ENCODE results near the gene RNF180.

Gene RNF180

GRCh38 chr5:64165500-64166200 is at the start of gene RNF180:
Gene RNF180, plus strand, starts transcription at chr5:64165843. Its CDS starts 34,965 bp downstream, at chr5:64200808.
- DNase-seq (ENCODE audit: low spot score), result peak; percentile 7

- no peak for DNase-seq (ENCODE audit: low spot score)
Observed at GRCh38 chr5:64125521-64125920, 40.1 kb upstream of the RNF180 start.

DNA sequence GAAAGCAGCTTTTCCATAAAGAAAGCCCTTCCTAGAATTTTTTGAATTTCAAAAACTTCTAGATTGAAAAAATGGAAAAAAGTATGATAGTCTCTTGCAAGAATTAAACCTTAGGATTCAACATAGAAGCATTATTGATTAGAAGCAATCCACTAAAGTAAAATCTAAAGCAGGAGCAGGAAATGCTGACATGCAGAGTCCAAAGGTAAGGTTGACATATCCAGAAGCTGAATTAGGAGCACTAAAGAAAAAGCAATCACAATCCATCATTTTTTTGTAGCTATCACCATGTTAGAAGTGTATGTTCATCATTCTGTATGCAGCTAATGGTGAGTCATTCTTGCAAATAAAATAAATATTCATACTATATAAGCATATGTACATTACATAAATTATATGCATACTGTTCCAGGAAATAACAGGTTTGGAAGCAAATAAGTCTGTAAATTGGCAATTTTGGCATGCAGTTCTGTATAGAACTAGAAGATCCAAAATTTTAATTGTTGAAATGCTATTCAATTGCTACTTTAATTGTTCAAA is 39.4 kb upstream of the RNF180 start:
- DNase-seq (ENCODE audit: low spot score), result no peak

- DNase-seq (ENCODE audit: low spot score), result no peak
Observed at GRCh38 chr5:64140018-64140417, 25.6 kb upstream of the RNF180 start.

- no peak for DNase-seq (ENCODE audit: low spot score)
Observed at GRCh38 chr5:64144425-64145215, 21.0 kb upstream of the RNF180 start.

DNA sequence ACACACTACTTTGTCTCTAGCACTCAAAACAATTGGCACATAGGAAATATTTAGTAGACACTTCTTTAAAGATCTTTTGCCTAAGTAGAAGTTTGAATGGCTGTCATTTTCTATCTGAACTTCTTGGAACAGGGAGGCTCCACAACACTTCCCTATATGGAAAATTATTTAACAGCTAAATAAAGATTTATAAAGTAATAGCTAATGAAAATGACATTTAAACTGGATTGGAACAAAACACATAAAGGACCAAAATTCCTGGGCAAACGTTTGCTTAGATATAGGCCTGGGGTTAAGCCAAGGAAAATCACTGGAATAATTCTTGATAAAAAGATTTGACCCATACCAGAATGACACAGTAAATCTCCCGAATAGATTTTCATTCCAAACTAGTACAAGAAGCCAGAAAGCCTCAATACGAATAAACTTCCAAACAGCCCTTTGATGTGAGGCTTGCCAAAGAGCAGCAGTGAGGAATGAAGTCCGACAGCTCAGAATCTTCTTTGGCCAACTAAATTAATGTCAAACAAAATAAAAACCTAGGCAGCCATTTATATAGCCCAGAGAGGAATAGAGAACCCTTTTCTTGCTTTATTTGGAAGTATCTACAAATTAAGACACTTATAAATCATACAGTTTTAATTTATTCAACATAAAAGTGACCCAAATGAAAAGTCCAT is 20.3 kb upstream of the RNF180 start:
- DNase-seq (ENCODE audit: low spot score), result no peak

DNA sequence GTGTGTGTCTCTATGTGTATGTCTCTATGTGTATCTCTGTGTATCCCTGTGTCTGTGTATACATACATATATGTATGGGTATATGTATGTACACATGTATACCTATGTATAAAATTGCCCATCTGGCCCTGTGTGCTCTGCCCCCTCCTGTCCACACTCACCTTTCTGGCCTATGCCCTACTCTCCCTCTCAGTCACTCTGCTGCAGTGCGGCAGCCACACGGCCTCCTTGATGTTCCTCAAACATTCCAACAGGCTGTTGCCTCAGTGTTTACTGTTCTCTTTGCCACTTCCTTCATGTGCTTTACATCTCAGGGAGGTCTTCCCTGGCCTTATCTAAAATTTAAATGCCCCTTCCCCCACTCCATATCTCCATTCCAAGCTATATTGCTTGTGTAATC is 18.3 kb upstream of the RNF180 start:
- DNase-seq (ENCODE audit: low spot score), result no peak

DNA sequence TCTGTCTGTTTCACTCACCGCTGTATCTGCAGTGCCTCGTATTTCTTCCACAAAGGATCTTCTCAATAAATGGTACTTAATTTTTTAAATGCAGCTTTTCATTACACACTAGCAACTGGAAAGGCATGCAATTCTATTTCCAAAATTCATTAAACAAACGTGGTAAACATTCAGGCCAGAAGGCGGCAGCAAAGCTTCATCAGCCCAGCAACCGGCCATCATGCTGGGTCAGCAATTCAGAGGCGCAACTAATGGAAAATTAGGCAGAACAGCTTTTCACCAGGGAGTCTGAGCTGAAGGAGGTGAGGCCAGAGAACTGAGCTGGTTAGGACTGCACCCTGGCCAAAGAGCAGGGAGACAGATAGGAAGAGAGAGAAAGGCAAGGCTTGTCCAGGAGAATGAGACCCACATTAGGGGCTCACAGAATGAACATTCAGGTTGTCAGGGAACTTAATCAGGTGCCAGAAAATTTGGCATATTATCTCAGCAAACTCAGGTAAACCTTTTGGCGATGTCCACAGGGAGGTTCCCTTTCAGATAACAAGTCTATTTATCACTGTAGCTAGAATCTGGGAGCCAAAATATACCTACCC is 17.7 kb upstream of the RNF180 start:
- peak; percentile 43 for DNase-seq (ENCODE audit: low spot score)

- DNase-seq (ENCODE audit: low spot score), result no peak
Observed at GRCh38 chr5:64149268-64149667, 16.4 kb upstream of the RNF180 start.

GRCh38 chr5:64149857-64150521 is 15.7 kb upstream of the RNF180 start:
- no peak for DNase-seq (ENCODE audit: low spot score)

GRCh38 chr5:64156261-64156660 is 9.4 kb upstream of the RNF180 start:
- DNase-seq (ENCODE audit: low spot score), result no peak

DNA sequence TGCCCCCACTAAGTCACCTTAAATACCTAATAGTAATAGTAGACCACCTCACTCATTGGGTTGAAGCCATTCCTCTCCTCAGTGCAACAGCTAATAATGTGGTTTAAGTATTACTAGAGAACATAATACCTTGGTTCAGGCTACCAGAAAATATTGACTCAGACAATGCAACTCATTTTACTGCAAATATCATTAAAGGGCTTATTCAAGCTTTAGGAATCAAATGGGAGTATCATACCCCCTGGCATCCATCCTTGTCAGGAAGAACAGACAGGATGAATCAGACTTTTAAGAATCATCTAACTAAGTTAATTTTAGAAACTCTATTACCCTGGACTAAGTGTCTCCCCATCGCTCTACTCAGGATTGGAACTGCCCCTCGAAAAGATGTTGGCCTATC is 6.8 kb upstream of the RNF180 start:
- DNase-seq (ENCODE audit: low spot score), result no peak

DNA sequence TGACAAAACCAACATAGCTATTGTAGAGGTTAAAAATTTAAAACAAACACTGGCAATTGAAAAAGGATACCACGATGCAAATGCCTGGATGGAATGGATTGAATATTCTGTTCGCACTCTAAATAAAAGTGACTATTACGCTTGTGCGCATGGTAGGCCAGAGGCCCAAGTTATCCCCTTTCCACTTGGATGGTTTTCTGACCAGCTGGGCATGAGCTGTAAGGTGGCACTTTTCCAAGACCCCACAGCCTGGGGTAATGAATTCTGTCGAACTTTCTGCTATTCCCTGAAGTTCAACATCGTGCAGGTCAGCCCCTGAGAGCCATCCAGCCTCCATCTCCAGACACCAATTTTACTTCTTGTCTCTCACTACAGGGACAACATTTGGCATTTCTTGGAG is 5.4 kb upstream of the RNF180 start:
- DNase-seq (ENCODE audit: low spot score), result no peak

GRCh38 chr5:64161420-64161819 is 4.2 kb upstream of the RNF180 start:
- no peak for DNase-seq (ENCODE audit: low spot score)

GRCh38 chr5:64163135-64163534 is 2.5 kb upstream of the RNF180 start:
- DNase-seq (ENCODE audit: low spot score), result no peak

- no peak for DNase-seq (ENCODE audit: low spot score)
Observed at GRCh38 chr5:64163746-64164145, 1.9 kb upstream of the RNF180 start.

GRCh38 chr5:64164166-64164565 is 1.5 kb upstream of the RNF180 start:
- DNase-seq (ENCODE audit: low spot score), result no peak

GRCh38 chr5:64165160-64165499 is 513 bp upstream of the RNF180 start:
- DNase-seq (ENCODE audit: low spot score), result no peak

DNA sequence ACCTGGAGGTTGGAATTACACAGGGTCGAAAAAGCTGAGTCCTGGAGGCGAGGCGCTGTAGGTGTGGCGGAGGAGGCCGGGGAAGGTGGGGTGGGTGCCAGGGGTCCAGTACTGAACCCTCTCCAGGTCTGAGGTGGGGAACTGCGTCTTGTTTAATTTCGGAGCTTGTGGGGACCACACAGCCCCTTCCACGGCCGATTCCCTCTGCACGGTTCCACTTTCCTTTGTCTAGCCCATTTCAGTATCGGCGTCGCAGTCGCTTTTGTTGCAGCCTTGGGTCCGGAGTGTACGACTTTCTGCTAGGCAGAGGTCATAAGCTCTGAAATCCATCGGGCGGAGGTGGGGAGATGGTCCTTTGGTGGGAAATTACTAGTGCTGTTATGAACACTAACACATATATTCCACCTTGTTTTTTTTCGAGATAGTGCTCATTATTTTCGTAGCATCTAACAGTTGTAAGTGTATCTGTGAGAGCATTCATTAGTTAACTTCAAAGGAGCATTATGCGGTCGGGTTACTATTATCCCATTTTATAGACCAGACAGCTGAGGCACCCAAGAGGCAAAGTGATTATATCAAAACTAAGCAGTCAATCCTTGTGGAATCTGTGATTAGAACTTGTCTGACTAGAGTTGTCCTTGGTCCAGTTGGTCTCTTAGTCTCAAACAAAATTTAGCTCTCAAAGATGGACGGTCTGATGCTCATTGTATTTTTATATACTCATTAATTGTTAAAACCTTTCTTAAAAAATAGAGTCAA is 737 bp downstream of the RNF180 start:
- no peak for DNase-seq (ENCODE audit: low spot score)

GRCh38 chr5:64176301-64176700 is 10.7 kb downstream of the RNF180 start:
- DNase-seq (ENCODE audit: low spot score), result no peak

GRCh38 chr5:64180661-64181343 is 15.2 kb downstream of the RNF180 start:
- no peak for DNase-seq (ENCODE audit: low spot score)
